ENCODE data around the gene COL12A1. TPM values are rescaled to one million over a fixed set of nuclear protein-coding genes. Genes with fewer than 3 reads are reported as not detected.

COL12A1 gene
- polyA plus RNA-seq (2013, experiment 1 of 2): 1.5 TPM
- 2.2 TPM for polyA plus RNA-seq (2013, experiment 2 of 2)

DNA sequence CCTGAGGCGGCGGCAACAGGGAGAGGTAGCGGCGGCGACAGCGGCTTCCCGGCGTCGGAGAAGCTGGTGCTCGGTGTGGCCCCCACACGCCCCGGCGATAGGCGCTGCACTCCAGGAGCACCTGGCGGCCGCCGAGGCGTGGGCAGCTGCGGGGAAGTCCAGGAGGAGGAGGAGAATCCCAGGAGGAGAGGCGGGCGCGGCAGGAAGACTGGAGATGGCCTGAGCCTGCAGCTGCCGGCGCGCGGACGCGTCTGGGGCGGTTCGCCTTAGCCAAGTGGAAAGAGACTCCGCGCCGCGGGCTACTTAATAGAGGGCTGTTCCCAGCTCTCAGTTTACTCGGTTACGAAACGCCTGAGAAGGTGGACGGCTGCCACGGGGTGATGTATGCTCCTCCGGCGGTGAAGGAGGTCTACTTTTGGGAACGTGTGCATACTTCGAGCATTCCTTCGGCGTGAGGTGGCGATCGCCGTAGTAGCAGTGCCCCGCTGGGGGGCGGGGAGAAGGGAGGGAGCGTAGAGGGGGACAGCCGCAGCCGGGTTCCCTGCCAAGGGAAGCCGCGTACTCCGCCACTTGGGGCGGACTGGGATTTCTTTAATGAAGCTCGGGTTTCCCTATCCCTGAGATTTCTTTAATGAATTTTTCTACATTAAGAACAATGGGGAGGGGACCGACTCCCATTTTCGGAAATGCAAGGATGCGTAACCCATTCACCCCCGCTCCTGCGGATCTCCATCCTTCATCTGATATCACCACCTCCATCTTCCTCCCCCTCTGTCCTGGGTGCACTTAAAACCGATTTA lies at the start of gene COL12A1:
Gene COL12A1 (minus strand): TSS at position 278 of the 800 bp plus-strand sequence. CDS start 3,261 bp downstream, outside the sequence.
- peak within 1 kb of the TSS; percentile 69 for H3K4me3 ChIP-seq (ENCODE audit: low read length)
- no peaks in the 10 kb centered on the region for H3K9me3 ChIP-seq (ENCODE audit: insufficient read depth, low read depth, low read length)
- WGBS: under 1% methylated on average over 64 of the region's 64 CpGs

DNA sequence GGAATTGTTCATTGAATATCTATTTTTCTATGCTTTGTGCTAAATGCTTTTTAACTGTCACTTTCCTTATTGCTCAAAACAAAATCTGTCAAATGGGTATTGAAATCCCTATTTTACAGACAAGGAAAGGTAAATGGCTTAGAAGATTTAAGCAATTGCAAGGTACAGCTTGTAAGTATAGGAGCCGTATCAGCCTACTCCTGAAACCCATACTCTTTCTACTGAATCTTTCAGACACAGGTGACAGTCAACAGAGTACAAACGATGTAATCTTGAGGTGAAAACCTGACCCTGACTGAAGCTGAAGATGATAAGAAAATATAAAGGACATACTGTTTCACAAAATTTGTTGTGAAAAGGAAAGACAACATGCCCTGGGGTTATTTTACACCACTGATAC lies 44.7 kb upstream of the COL12A1 start:
- H3K4me1 ChIP-seq (ENCODE audit: insufficient read depth, low read length): peaks cover 27% of the 10 kb centered on the region; the same call in 1 of the 2 replicates
- H3K4me3 ChIP-seq (ENCODE audit: low read length): no peak overlapping the region
- H3K9ac ChIP-seq (ENCODE audit: low read depth, low read length): no peak overlapping the region
- H3K9me3 ChIP-seq (ENCODE audit: insufficient read depth, low read depth, low read length): no peaks in the 10 kb centered on the region
- 90% methylated on average over 2 of the region's 2 CpGs for WGBS
- H3K36me3 ChIP-seq (ENCODE audit: insufficient read depth, low read length): peaks cover 27% of the 10 kb centered on the region
- H3K27ac ChIP-seq (ENCODE audit: low read depth, low read length): no peak overlapping the region; the same call in 1 of the 2 replicates
- H3K27me3 ChIP-seq (ENCODE audit: insufficient read depth, low read length): no peaks in the 10 kb centered on the region; the same call in 1 of the 2 replicates

More for the DNA sequence above, at the start of gene COL12A1:
- no peaks in the 10 kb centered on the region for H3K36me3 ChIP-seq (ENCODE audit: insufficient read depth, low read length)
- peaks cover 20% of the 10 kb centered on the region; the same call in 1 of the 2 replicates for H3K4me1 ChIP-seq (ENCODE audit: insufficient read depth, low read length)
- H3K9ac ChIP-seq (ENCODE audit: low read depth, low read length): peak within 1 kb of the TSS; percentile 57; the same call in 1 of the 2 replicates
- H3K27ac ChIP-seq (ENCODE audit: low read depth, low read length): no peak within 1 kb of the TSS
- peaks cover 90% of the 10 kb centered on the region for H3K27me3 ChIP-seq (ENCODE audit: insufficient read depth, low read length)

DNA sequence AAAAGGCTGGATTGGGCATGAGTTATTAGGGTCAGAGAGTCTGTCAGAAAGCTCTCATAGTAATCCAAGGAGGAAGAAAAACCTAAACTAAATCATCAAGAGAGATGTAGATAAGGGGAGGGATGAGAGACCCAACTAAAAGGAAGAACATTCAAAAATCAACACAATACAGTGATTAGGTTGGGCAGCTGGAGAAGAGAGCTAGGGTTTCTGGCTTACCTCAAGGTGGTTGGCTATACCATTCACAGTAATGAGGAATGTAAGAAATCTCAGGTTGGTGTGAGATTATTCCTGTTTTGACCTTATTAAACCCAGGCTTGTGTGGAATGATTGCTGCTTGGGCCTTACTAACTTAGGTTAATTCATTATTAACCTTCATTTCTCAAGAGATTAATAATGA lies 44.0 kb upstream of the COL12A1 start:
- Histone ChIP-seq H3K9ac (ENCODE audit: low read depth, low read length) (no peak overlapping the region), H3K27me3 (ENCODE audit: insufficient read depth, low read length) (no peaks in the 10 kb centered on the region; the same call in 1 of the 2 replicates), H3K4me1 (ENCODE audit: insufficient read depth, low read length) (peaks cover 27% of the 10 kb centered on the region; the same call in 1 of the 2 replicates), H3K9me3 (ENCODE audit: insufficient read depth, low read depth, low read length) (no peaks in the 10 kb centered on the region), H3K4me3 (ENCODE audit: low read length) (no peak overlapping the region), H3K36me3 (ENCODE audit: insufficient read depth, low read length) (peaks cover 20% of the 10 kb centered on the region), H3K27ac (ENCODE audit: low read depth, low read length) (peak overlapping the region; percentile 71; the same call in 1 of the 2 replicates)

DNA sequence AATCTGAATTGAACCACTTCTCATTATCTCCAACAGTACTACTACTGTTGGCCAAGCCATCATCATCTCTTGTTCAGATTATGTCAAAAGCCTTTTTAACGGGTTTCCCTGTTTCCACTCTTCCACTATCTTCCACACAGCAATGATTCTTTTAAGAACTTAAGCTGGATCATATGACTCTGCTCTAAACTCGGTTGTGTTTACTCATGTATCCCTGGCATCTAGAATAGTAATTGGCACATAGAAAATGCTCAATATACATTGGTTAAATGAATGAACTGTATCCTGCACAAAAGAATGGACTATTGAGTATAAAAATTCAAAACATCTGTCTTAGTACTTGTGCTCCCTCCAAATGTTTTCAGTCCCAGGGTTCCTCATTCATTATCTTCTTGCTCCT lies 40.5 kb upstream of the COL12A1 start:
- Histone ChIP-seq H3K9me3 (ENCODE audit: insufficient read depth, low read depth, low read length) (no peaks in the 10 kb centered on the region), H3K27ac (ENCODE audit: low read depth, low read length) (no peak overlapping the region), H3K36me3 (ENCODE audit: insufficient read depth, low read length) (peaks cover 2% of the 10 kb centered on the region), H3K27me3 (ENCODE audit: insufficient read depth, low read length) (no peaks in the 10 kb centered on the region; the same call in 1 of the 2 replicates), H3K4me1 (ENCODE audit: insufficient read depth, low read length) (peaks cover 20% of the 10 kb centered on the region; the same call in 1 of the 2 replicates), H3K9ac (ENCODE audit: low read depth, low read length) (no peak overlapping the region), H3K4me3 (ENCODE audit: low read length) (no peak overlapping the region)
- WGBS: 81% methylated on average over 2 of the region's 2 CpGs

DNA sequence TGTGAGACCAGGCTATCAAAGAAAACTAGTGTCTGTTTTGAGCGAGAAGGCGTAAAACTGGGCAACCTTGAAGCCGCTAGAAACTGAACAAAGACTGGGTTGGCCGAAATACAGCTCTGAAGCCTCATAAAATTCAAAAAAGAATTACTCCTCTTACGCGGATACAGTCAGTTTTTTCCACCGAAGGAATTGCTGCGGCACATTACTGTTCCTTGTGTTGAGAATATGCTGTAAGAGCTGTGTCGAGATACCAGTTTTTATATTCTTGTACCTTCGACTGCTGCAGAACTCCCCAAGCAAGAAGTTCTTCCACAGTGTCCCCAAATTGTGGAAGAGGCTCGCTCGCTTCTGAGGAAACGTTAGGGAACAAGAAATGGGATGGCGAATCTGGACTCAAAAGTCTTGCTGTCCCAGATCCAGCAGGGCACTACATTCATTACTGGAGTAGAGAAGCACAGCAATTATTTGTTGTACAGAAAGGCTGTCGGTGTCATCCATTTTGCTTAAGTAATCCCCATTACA lies 38.3 kb upstream of the COL12A1 start:
- WGBS: 57% methylated on average over 15 of the region's 15 CpGs
- Histone ChIP-seq H3K36me3 (ENCODE audit: insufficient read depth, low read length) (peaks cover 24% of the 10 kb centered on the region), H3K27ac (ENCODE audit: low read depth, low read length) (peak overlapping the region; percentile 76), H3K4me3 (ENCODE audit: low read length) (peak overlapping the region; percentile 79), H3K9me3 (ENCODE audit: insufficient read depth, low read depth, low read length) (no peaks in the 10 kb centered on the region), H3K27me3 (ENCODE audit: insufficient read depth, low read length) (no peaks in the 10 kb centered on the region; the same call in 1 of the 2 replicates), H3K4me1 (ENCODE audit: insufficient read depth, low read length) (0 out of 2 replicates have a peak, but pooled peaks cover 4% of the 10 kb centered on the region), H3K9ac (ENCODE audit: low read depth, low read length) (peak overlapping the region; percentile 87)

DNA sequence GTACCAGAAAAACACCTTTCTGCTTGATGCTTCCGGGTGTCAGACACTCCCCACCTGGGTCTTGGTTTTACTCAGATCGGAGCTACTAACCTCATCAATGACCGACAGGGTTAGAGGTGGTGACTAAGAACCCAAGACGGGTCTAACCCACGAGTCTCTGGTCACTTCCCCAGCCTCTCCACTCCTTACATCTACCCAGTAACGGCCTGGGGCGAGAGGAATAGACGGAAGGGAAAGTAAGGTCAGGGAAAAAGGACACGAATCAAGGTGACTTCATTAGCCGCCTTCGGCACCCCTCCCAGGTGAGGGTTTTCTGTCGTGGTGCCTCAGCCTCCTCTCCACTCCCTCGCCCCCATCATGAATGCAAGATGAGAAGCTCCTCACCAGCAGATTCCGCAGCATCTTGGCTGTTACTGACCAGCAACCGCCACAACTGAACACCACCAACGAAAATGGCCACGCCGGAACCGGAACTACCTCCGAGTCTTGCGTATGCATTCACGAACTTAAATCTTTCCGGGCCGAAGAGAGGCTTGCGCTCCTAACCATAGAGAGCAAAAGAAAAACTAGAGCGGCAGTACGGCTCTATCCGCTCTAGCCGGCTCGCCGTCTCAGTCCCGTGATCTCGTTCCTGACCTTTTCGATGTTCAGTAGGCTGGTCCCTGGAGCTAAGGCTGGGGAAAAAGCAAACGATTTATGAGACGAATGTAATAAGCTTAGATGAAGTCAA lies 37.6 kb upstream of the COL12A1 start, which contains the start of gene COX7A2:
Gene COX7A2 (minus strand): TSS at position 469 of the 730 bp plus-strand sequence. CDS start 67 bp downstream, at position 402.
- Histone ChIP-seq H3K9me3 (ENCODE audit: insufficient read depth, low read depth, low read length) (no peaks in the 10 kb centered on the region), H3K4me3 (ENCODE audit: low read length) (peak within 1 kb of the TSS; percentile 79), H3K4me1 (ENCODE audit: insufficient read depth, low read length) (0 out of 2 replicates have a peak, but pooled peaks cover 4% of the 10 kb centered on the region), H3K9ac (ENCODE audit: low read depth, low read length) (peak within 1 kb of the TSS; percentile 87), H3K36me3 (ENCODE audit: insufficient read depth, low read length) (peaks cover 30% of the 10 kb centered on the region), H3K27ac (ENCODE audit: low read depth, low read length) (peak within 1 kb of the TSS; percentile 76), H3K27me3 (ENCODE audit: insufficient read depth, low read length) (no peaks in the 10 kb centered on the region; the same call in 1 of the 2 replicates)
- WGBS: under 1% methylated on average over 32 of the region's 36 CpGs

DNA sequence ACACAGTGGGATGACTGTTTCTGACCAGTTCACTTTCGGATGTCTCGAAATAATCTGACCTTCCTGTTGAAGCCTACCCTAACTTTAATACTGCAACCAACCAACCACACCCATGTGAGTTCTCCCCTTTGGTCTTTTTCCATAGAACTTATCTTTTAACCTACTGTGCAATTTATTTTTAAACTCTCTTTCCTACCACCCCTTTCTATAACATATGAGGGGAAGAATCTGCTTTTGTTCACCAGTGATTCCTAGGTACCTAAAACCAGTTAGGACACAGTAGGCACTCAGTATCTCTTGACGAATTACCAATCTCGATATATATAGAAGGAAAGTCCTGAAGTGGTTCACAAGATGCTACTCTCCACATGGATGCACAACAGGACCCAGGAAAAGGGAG lies 30.8 kb upstream of the COL12A1 start:
- no peaks in the 10 kb centered on the region for H3K27me3 ChIP-seq (ENCODE audit: insufficient read depth, low read length)
- 92% methylated on average over 4 of the region's 4 CpGs for WGBS
- H3K9me3 ChIP-seq (ENCODE audit: insufficient read depth, low read depth, low read length): no peaks in the 10 kb centered on the region
- H3K4me3 ChIP-seq (ENCODE audit: low read length): no peak overlapping the region
- peaks cover 36% of the 10 kb centered on the region for H3K4me1 ChIP-seq (ENCODE audit: insufficient read depth, low read length)
- no peak overlapping the region for H3K27ac ChIP-seq (ENCODE audit: low read depth, low read length)
- H3K9ac ChIP-seq (ENCODE audit: low read depth, low read length): no peak overlapping the region
- H3K36me3 ChIP-seq (ENCODE audit: insufficient read depth, low read length): peaks cover 49% of the 10 kb centered on the region

DNA sequence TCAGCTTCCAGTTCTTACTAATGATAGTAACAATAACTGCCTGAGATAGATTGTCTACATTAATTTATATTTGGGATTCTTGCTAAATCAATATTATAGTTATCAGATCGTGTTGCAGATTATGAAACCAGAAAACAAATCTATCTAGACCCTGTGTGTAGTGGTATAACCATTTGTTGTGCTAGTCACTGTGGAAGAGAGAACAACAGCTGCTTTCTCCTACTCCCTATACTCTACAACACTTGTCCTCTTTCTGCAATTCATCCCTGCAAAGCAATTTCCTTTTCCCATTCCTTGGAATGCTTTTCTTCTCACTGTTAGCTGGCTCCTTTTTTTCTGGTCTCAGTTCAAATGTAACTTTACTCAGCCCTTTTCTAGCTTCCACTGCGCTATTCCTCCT lies 29.4 kb upstream of the COL12A1 start:
- H3K27ac ChIP-seq (ENCODE audit: low read depth, low read length): no peak overlapping the region
- H3K9ac ChIP-seq (ENCODE audit: low read depth, low read length): no peak overlapping the region
- peaks cover 36% of the 10 kb centered on the region for H3K36me3 ChIP-seq (ENCODE audit: insufficient read depth, low read length)
- WGBS: 89% methylated on average over 1 of the region's 2 CpGs
- H3K4me1 ChIP-seq (ENCODE audit: insufficient read depth, low read length): peaks cover 41% of the 10 kb centered on the region
- H3K4me3 ChIP-seq (ENCODE audit: low read length): no peak overlapping the region
- H3K27me3 ChIP-seq (ENCODE audit: insufficient read depth, low read length): no peaks in the 10 kb centered on the region
- no peaks in the 10 kb centered on the region for H3K9me3 ChIP-seq (ENCODE audit: insufficient read depth, low read depth, low read length)

DNA sequence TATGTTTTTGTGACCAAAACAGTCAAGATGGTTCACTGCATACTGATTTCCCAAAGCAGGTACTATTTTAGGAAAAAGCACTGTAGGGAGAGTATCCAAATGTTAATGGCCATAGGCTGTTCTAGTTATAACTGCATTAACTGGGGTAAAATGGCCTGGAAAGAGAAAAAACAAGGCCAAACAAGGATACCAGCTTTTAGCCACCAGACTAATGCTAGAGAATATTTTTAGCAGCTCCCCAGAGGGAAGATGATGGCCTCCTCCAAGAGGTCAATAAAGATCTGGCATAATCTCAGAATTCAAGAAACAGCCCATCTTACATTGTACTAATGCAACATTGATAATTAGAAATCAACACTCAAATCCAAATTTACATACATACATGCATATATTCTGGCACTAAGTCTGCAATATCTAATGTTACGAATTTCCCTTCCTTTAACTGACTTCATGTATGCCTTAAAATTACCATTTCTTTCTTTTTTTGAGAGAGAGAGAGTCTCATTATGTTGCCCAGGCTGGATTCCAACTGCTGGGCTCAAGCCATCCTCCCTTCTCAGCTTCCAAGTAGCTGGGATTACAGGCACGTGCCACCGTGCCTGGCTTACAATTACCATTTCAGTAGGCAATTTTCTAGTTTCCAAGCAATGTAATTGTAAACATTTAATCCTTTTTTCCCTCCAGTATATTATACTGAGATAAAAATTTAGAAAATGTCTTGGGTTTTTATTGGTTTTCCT lies 28.4 kb upstream of the COL12A1 start:
- Histone ChIP-seq H3K36me3 (ENCODE audit: insufficient read depth, low read length) (peaks cover 26% of the 10 kb centered on the region), H3K9me3 (ENCODE audit: insufficient read depth, low read depth, low read length) (no peaks in the 10 kb centered on the region), H3K27ac (ENCODE audit: low read depth, low read length) (no peak overlapping the region), H3K4me1 (ENCODE audit: insufficient read depth, low read length) (peaks cover 41% of the 10 kb centered on the region), H3K27me3 (ENCODE audit: insufficient read depth, low read length) (no peaks in the 10 kb centered on the region), H3K4me3 (ENCODE audit: low read length) (no peak overlapping the region), H3K9ac (ENCODE audit: low read depth, low read length) (no peak overlapping the region)
- WGBS: 75% methylated on average over 3 of the region's 3 CpGs

DNA sequence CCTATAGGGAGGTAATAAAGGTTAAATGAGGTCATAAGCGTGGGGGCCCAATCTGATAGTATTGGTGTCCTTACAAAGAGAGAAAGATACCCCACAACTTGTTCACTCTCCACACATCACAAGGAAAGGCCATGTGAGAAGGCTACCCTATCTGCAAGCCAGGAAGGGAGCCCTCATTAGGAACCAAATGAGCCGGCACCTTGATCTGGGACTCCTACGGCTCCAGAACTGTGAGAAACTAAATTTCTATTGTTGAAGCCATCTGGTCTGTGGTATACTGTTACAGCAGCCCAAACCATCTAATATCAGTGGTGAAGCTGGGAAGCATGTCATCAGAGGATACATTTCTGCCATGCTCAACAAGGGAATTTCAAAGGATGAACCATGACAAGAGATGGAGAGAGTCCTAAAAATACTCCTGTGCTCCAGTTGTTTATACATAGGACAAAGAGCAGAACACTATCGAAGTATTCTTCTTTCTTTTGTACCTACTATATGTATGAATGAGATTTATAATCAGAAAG lies 27.3 kb upstream of the COL12A1 start:
- 75% methylated on average over 2 of the region's 4 CpGs for WGBS
- H3K27ac ChIP-seq (ENCODE audit: low read depth, low read length): no peak overlapping the region
- H3K9me3 ChIP-seq (ENCODE audit: insufficient read depth, low read depth, low read length): no peaks in the 10 kb centered on the region
- H3K27me3 ChIP-seq (ENCODE audit: insufficient read depth, low read length): no peaks in the 10 kb centered on the region
- H3K4me1 ChIP-seq (ENCODE audit: insufficient read depth, low read length): peaks cover 41% of the 10 kb centered on the region
- H3K4me3 ChIP-seq (ENCODE audit: low read length): no peak overlapping the region
- H3K36me3 ChIP-seq (ENCODE audit: insufficient read depth, low read length): peaks cover 17% of the 10 kb centered on the region
- H3K9ac ChIP-seq (ENCODE audit: low read depth, low read length): no peak overlapping the region
